Endothelial cell of umbilical vein (primary cell): ENCODE measurements around the gene UNC119B. TPM values are rescaled to one million over a fixed set of nuclear protein-coding genes. Genes with fewer than 3 reads are reported as not detected.

Experiments used
- BruUV-seq: library from RNA; stranded (reverse); fragments of 400-500 nt; replicated peaks from 2 replicates; lab custom pipeline; 2021; lab: Mats Ljungman, UMichigan
- CTCF ChIA-PET: fragments of 300-600, 350-600 bp; sonication (Branson Sonifier 250); formaldehyde crosslinking; loops from one replicate; lab custom pipeline; 2021; ENCODE audit warnings: antibody characterized with exemption, inconsistent platforms; lab: Charles Lee
- POLR2A ChIA-PET: fragments of 300-600, 350-600 bp; sonication (Branson Sonifier 250); formaldehyde crosslinking; loops from one replicate; lab custom pipeline; 2021; ENCODE audit warnings: antibody characterized with exemption, inconsistent platforms; lab: Charles Lee
- DNase-seq: peaks from one replicate; pipeline ENCODE4 v3.0.0-alpha.2; 2011; ENCODE audit warnings: low read depth, low spot score
- FAIRE-seq: peaks from 2 replicates; lab custom pipeline; 2011; peaks lifted over from hg19 to GRCh38; lab: Jason Lieb, UNC
- H2AFZ ChIP-seq: 2 replicates; pipeline ENCODE4 v1.6.0; 2012; ENCODE audit warnings: low read depth, low read length, control low read depth, inconsistent platforms
- H3K27ac ChIP-seq: 2 replicates; pipeline ENCODE4 v1.5.1; 2011; ENCODE audit warnings: low read depth, mild to moderate bottlenecking, control low read depth, low read length, moderate library complexity; ENCODE audit not compliant: insufficient read depth
- H3K27me3 ChIP-seq, 2 experiments: 2 replicates each; pipeline versions ENCODE4 v1.6.0 to v1.6.1; 2011; ENCODE audit warnings: low read length in 2 of 2, mixed read lengths in 1 of 2; ENCODE audit not compliant: control insufficient read depth in 2 of 2, insufficient read depth in 2 of 2
- H3K36me3 ChIP-seq, 2 experiments: 2 replicates in 1 of 2; 3 replicates in 1 of 2; pipeline ENCODE4 v1.5.1; 2011; ENCODE audit warnings: low read length in 2 of 2, mild to moderate bottlenecking in 1 of 2, moderate library complexity in 1 of 2; ENCODE audit not compliant: control insufficient read depth in 2 of 2, insufficient read depth in 2 of 2; ENCODE audit errors: extremely low read depth in 1 of 2
- H3K4me1 ChIP-seq: 3 replicates; pipeline ENCODE4 v1.5.1; 2011; ENCODE audit warnings: mild to moderate bottlenecking, low read length; ENCODE audit not compliant: control insufficient read depth, insufficient read depth; ENCODE audit errors: extremely low read depth
- H3K4me2 ChIP-seq: 2 replicates; pipeline ENCODE4 v1.6.1; 2011; ENCODE audit warnings: low read length, control low read depth, mixed read lengths; ENCODE audit not compliant: insufficient read depth
- H3K4me3 ChIP-seq, 3 experiments: fragments of 200-600 bp in 1 of 3; sonication (generic), shearing (Covaris generic) in 1 of 3; replicated peaks in 1 of 3; 2 replicates each; pipeline ENCODE4 v1.5.1; 2011 to 2016; ENCODE audit warnings: control low read depth in 3 of 3, low read length in 3 of 3, mild to moderate bottlenecking in 2 of 3, inconsistent platforms in 1 of 3, low read depth in 1 of 3, moderate library complexity in 1 of 3; ENCODE audit not compliant: insufficient read depth in 1 of 3
- H3K79me2 ChIP-seq: 2 replicates; pipeline ENCODE4 v1.6.0; 2012; ENCODE audit warnings: low read length, inconsistent platforms; ENCODE audit not compliant: control insufficient read depth, insufficient read depth
- H3K9ac ChIP-seq: replicated peaks from 2 replicates; pipeline ENCODE3; 2011; ENCODE audit warnings: low read length, control low read depth; ENCODE audit not compliant: insufficient read depth; ENCODE audit errors: extremely low read depth
- H3K9me1 ChIP-seq: replicated peaks from 3 replicates; pipeline ENCODE4 v1.6.0; 2011; ENCODE audit warnings: mild to moderate bottlenecking, low read length; ENCODE audit not compliant: control insufficient read depth, insufficient read depth; ENCODE audit errors: extremely low read depth
- H3K9me3 ChIP-seq: replicated peaks from 2 replicates; pipeline ENCODE4 v1.5.1; 2012; ENCODE audit warnings: low read length, inconsistent platforms; ENCODE audit not compliant: control insufficient read depth, insufficient read depth
- H4K20me1 ChIP-seq: replicated peaks from 2 replicates; pipeline ENCODE3; 2011; ENCODE audit warnings: mild to moderate bottlenecking, low read length; ENCODE audit not compliant: control insufficient read depth, insufficient read depth; ENCODE audit errors: extremely low read depth
- CTCF ChIP-seq, 2 donors: IDR thresholded peaks; 1 replicate in 1 of 2; 2 replicates in 1 of 2; pipeline ENCODE4 v1.5.1; 2011; ENCODE audit warnings: low read length in 2 of 2, mild to moderate bottlenecking in 2 of 2, moderate library complexity in 2 of 2, control low read depth in 1 of 2, inconsistent platforms in 1 of 2, low read depth in 1 of 2; ENCODE audit not compliant: insufficient read depth in 1 of 2; ENCODE audit errors: extremely low read depth in 1 of 2
- EZH2 ChIP-seq: IDR thresholded peaks from 2 replicates; pipeline ENCODE4 v1.6.1; 2012; ENCODE audit warnings: borderline replicate concordance, low read depth, mild to moderate bottlenecking, moderate library complexity, low read length, inconsistent platforms; ENCODE audit not compliant: severe bottlenecking
- FOS ChIP-seq: IDR thresholded peaks from 2 replicates; pipeline ENCODE4 v1.6.1; 2011; ENCODE audit warnings: mild to moderate bottlenecking, low read length, moderate library complexity, borderline replicate concordance; ENCODE audit not compliant: insufficient read depth
- GATA2 ChIP-seq: IDR thresholded peaks from 2 replicates; pipeline ENCODE4 v1.7.0; 2011; ENCODE audit warnings: low read depth, mild to moderate bottlenecking, moderate library complexity, mixed read lengths, low read length; ENCODE audit not compliant: insufficient read length, insufficient read depth
- JUN ChIP-seq: IDR thresholded peaks from 2 replicates; pipeline ENCODE4 v1.6.1; 2011; ENCODE audit warnings: borderline replicate concordance, low read depth; ENCODE audit not compliant: insufficient read length, insufficient read depth
- MAX ChIP-seq: IDR thresholded peaks from 2 replicates; pipeline ENCODE4 v1.6.1; 2011; ENCODE audit not compliant: insufficient read depth, insufficient read length
- MYC ChIP-seq: IDR thresholded peaks from one replicate; pipeline ENCODE4 v1.6.1; 2011; ENCODE audit warnings: mild to moderate bottlenecking, low read depth, low read length
- POLR2A ChIP-seq: IDR thresholded peaks from 2 replicates; pipeline ENCODE4 v1.6.1; 2012; ENCODE audit warnings: low read depth, mild to moderate bottlenecking, control low read depth, low read length
- POLR2AphosphoS5 ChIP-seq: IDR thresholded peaks from 2 replicates; pipeline ENCODE4 v1.6.1; 2012; ENCODE audit warnings: low read depth, mild to moderate bottlenecking, control low read depth, low read length, moderate library complexity; ENCODE audit not compliant: insufficient read depth
- dilution Hi-C: fragments of 300-500 bp; cut with MboI; formaldehyde crosslinking; loops from one replicate; pipeline ENCODE4 v1.15.0; 2019; ENCODE audit warnings: low sequenced_read_pairs; ENCODE audit not compliant: extremely low pct_ligation_motif_present
- intact Hi-C: fragments of 100-400 bp; cut with micrococcal nuclease; formaldehyde crosslinking; loops from one replicate; pipeline ENCODE4 v1.10.0; 2022
- polyA plus RNA-seq, 4 experiments: library from polyadenylated mRNA; depleted of rRNA in 3 of 4; stranded (reverse) in 3 of 4; unstranded in 1 of 4; fragments of >200 nt; gene quantifications; 2 replicates each; pipeline versions ENCODE4 v1.2.1 to v1.2.3, GENCODE V29; 2011 to 2012; ENCODE audit warnings: missing spikeins in 1 of 4
- total RNA-seq: library from RNA; stranded (reverse); gene quantifications from 2 replicates; pipeline ENCODE4 v1.2.3, GENCODE V29; 2021

Gene UNC119B
- total and polyA plus RNA-seq, 2 donors (not counting 3 experiments of a cell fraction or from before 2014, with no cell fraction given): 23.1 to 33.7 TPM

- ChIA-PET CTCF (interaction anchor here (0.6 to 1.8 kb wide), 3 partner anchors 14 to 492 kb away, joined by 6 to 7 read pairs (median 7); no protein-coding TSS in a partner anchor), POLR2A (interaction anchor here (0.7 kb wide), 1 partner anchor 10 kb away, joined by 3 read pairs; no protein-coding TSS in a partner anchor)
- H3K79me2 ChIP-seq: no peaks in the 10 kb centered on the region
- intact Hi-C loops: no loop called here
- DNase-seq (no peak), FAIRE-seq (no peak)
- H3K9me1 ChIP-seq: no peaks in the 10 kb centered on the region
- no peaks in the 10 kb centered on the region for H3K9me3 ChIP-seq
- BruUV-seq: no TSS peak
- no peaks in the 10 kb centered on the region for H3K36me3 ChIP-seq
- no peak overlapping the region for H3K4me2 ChIP-seq
- no peak for TF ChIP-seq MYC
- no peak for TF ChIP-seq GATA2
- no peak for TF ChIP-seq POLR2AphosphoS5
- TF ChIP-seq JUN: no peak
- no peak for TF ChIP-seq EZH2
- no peak for TF ChIP-seq MAX
- TF ChIP-seq CTCF (IDR thresholded peaks at IDR 0.05; ENCODE audit: extremely low read depth in 1 of 2, insufficient read depth in 1 of 2, low read depth in 1 of 2, low read length in 2 of 2): no peak
- no peak for TF ChIP-seq POLR2A
- no peak for TF ChIP-seq FOS
- H4K20me1 ChIP-seq: no peaks in the 10 kb centered on the region
- no peak overlapping the region for H3K27ac ChIP-seq
- no peak overlapping the region for H3K9ac ChIP-seq
- no peak overlapping the region for H2AFZ ChIP-seq
- peaks cover 0 to 3% of the 10 kb centered on the region in 2 experiments for H3K27me3 ChIP-seq
- dilution Hi-C loops: no loop called here
- no peak overlapping the region for H3K4me3 ChIP-seq
- no peaks in the 10 kb centered on the region for H3K4me1 ChIP-seq
Measured at GRCh38 chr12:120666571-120667390, 43.5 kb upstream of the UNC119B start.
